ENCODE measurements around the gene ARHGEF7. TPM values are rescaled to one million over a fixed set of nuclear protein-coding genes. Genes with fewer than 3 reads are reported as not detected.

Gene ARHGEF7
- total RNA-seq, 4 donors from 2014 or later: 79.2 to 173 (median 114) TPM

GRCh38 chr13:111175935-111176334 is 60.8 kb downstream of the ARHGEF7 start:
- TF ChIP-seq CTCF (IDR thresholded peaks at IDR 0.05; ENCODE audit: low read depth): no peak

DNA sequence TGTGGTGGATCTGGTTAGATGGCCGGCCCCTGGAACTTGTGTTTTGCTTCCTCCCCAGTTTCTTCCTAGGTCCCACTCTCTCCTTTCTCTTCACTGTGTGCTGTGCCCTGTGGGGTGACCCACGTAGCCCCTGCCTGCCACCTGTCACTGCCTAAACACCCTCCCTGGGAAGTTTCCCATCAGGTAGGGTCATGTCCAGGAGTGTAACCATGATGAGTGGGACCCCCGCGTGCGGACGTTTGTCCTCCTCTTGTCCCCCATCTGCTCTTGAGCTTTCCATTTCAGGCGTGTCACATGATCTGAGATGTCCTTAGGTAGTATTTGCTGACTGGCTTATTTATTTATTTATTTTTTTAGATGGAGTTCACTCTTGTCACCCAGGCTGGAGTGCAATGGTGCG is 61.3 kb downstream of the ARHGEF7 start:
- TF ChIP-seq CTCF (IDR thresholded peaks at IDR 0.05; ENCODE audit: low read depth): no peak

DNA sequence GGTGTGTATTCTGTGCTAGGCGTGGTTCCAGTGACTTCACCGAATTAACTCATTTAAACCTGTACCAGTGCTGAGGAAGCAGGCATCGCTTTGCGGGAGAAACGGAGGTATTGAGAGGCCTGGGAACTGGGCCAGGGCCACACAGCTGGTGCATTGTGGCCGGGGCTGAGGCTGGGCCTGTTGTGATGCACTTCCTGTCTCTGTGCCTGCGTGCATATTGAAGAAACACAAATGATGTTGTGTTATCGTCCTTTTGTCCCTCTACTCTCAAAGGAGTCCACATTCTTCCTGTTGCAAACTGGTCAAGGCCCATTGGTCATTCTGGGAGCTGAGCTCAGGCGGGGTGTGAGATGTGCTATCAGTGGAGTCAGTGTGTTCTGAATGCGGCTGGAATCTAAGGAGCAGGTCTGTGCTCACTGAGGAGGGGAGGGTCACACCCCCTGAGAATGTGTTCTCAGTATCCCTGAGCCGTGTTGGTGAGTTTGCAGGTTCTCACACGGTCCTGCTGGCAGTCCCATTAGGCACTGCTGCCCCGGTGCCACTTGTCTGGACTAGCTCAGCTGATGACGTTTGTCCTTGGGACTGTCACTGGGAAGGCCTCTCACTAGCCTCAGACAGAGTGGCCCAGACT is 62.1 kb downstream of the ARHGEF7 start:
- no peak for TF ChIP-seq CTCF (IDR thresholded peaks at IDR 0.05; ENCODE audit: low read depth)

DNA sequence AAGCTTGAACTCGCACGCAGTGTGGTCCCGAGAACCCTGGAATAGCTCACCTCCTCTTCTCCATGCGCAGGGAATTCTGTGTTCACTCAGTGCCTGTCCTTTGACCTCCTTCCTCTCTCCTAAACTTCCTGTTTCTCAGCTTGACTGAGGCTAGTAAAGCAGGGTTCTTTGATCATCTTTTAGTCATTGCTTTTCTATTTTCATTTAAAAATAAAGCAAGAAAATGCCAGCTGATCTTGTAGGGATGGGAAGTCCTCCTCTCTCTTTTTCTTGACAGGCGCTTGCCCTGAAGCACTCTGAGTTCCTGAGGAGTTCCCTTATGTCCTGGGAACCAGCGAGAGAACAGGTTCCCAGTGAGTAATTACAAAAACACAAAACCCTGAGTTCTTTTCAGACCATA is 62.8 kb downstream of the ARHGEF7 start:
- no peak for TF ChIP-seq CTCF (IDR thresholded peaks at IDR 0.05; ENCODE audit: low read depth)

- TF ChIP-seq CTCF (IDR thresholded peaks at IDR 0.05; ENCODE audit: low read depth): no peak
Measured at GRCh38 chr13:111178402-111178801, 63.3 kb downstream of the ARHGEF7 start.

- no peak for TF ChIP-seq CTCF (IDR thresholded peaks at IDR 0.05; ENCODE audit: low read depth)
Measured at GRCh38 chr13:111179908-111180760, 65.0 kb downstream of the ARHGEF7 start.

DNA sequence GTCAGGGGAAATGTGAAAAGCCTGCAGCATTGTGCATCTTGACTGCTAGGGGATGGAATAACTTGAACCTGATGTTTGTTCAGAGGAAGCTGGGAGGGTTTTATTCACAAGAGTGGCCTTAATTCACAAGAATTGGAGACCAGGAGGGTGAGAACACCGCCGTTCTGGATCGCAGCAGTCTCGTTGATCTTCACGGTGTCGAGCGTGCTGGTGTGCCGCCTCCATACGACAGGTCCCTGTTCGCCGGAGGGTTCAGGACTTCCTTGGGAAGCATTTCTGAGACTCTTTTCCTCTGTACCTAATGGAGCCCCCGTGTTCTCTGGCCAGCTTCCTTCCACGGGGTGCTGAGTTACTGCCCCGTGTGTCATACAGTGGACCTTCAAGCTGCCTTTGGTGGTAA is 66.9 kb downstream of the ARHGEF7 start:
- no peak for TF ChIP-seq CTCF (IDR thresholded peaks at IDR 0.05; ENCODE audit: low read depth)

Measured in subcutaneous adipose tissue (tissue), 4 donors.